Measurements from ENCODE around the gene BAZ1B.
A peak's percentile ranks its signal among the peaks of the same experiment; 100 is the strongest.
"Not testable (repeated sequence)": the region's sequence is repeated elsewhere in the genome, so short reads cannot be mapped to it uniquely, and the experiment has no call there.

Gene BAZ1B

GRCh38 chr7:73567140-73567539 lies 45.0 kb upstream of the BAZ1B start:
- no peaks in the 10 kb centered on the region for H3K9me3 ChIP-seq (ENCODE audit: control extremely low read depth in 1 of 5, control insufficient read depth in 4 of 5, insufficient read depth in 2 of 5, low read depth in 1 of 5, low read length in 4 of 5)

GRCh38 chr7:73566431-73566830 lies 44.3 kb upstream of the BAZ1B start:
- peak overlapping the region in 5 of 7 experiments; percentile 42 to 88 (median 72) for H3K4me3 ChIP-seq (ENCODE audit: control insufficient read depth in 1 of 7, extremely low read depth in 1 of 7, insufficient read depth in 4 of 7, low read depth in 2 of 7, low read length in 6 of 7)
- H3K9me3 ChIP-seq (ENCODE audit: control extremely low read depth in 1 of 5, control insufficient read depth in 4 of 5, insufficient read depth in 2 of 5, low read depth in 1 of 5, low read length in 4 of 5); DNase-seq; H3K27ac ChIP-seq (ENCODE audit: insufficient read depth in 1 of 2, low read depth in 1 of 2, low read length in 2 of 2, poor library complexity in 1 of 2, severe bottlenecking in 2 of 2); H3K27me3 ChIP-seq (replicated peaks in 2 of 5; ENCODE audit: control insufficient read depth in 4 of 5, insufficient read depth in 5 of 5, low read length in 4 of 5): not testable (repeated sequence)
- POLR2A ChIA-PET, result interaction anchor here (1.1 kb wide), 1 partner anchor 7 kb away, joined by 3 read pairs; no protein-coding TSS in a partner anchor
- H3K36me3 ChIP-seq (ENCODE audit: control insufficient read depth in 4 of 4, insufficient read depth in 4 of 4, low read length in 3 of 4), result peaks cover 5 to 31% (median 18%) of the 10 kb centered on the region in 4 experiments
- peaks cover 0 to 12% (median 0%) of the 10 kb centered on the region in 4 experiments for H3K4me1 ChIP-seq (ENCODE audit: control extremely low read depth in 1 of 4, control insufficient read depth in 4 of 4, insufficient read depth in 4 of 4, low read length in 3 of 4)
- CTCF ChIA-PET, result interaction anchor here (1.1 to 2.0 kb wide), 6 partner anchors 11 to 46 kb away, joined by 3 to 8 read pairs (median 4); partner anchors contain the start of gene TBL2

More at GRCh38 chr7:73567140-73567539, 45.0 kb upstream of the BAZ1B start:
- ChIA-PET POLR2A (no interaction called here), CTCF (interaction anchor here (0.9 to 2.1 kb wide), 5 partner anchors 8 to 46 kb away, joined by 3 to 8 read pairs (median 4); partner anchors contain the start of gene TBL2)
- Histone ChIP-seq H3K4me3 (ENCODE audit: control insufficient read depth in 1 of 7, extremely low read depth in 1 of 7, insufficient read depth in 4 of 7, low read depth in 2 of 7, low read length in 6 of 7) (no peak overlapping the region), H3K4me1 (ENCODE audit: control extremely low read depth in 1 of 4, control insufficient read depth in 4 of 4, insufficient read depth in 4 of 4, low read length in 3 of 4) (peaks cover 0 to 12% (median 0%) of the 10 kb centered on the region in 4 experiments), H3K27ac (ENCODE audit: insufficient read depth in 1 of 2, low read depth in 1 of 2, low read length in 2 of 2, poor library complexity in 1 of 2, severe bottlenecking in 2 of 2) (no peak overlapping the region), H3K36me3 (ENCODE audit: control insufficient read depth in 4 of 4, insufficient read depth in 4 of 4, low read length in 3 of 4) (peaks cover 5 to 35% (median 21%) of the 10 kb centered on the region in 4 experiments), H3K27me3 (replicated peaks in 2 of 5; ENCODE audit: control insufficient read depth in 4 of 5, insufficient read depth in 5 of 5, low read length in 4 of 5) (no peaks in the 10 kb centered on the region)
- no peak for DNase-seq
- 100% methylated on average over 1 of the region's 4 CpGs for WGBS (ENCODE audit: insufficient coverage)

GRCh38 chr7:73565675-73566340 lies 43.7 kb upstream of the BAZ1B start:
- Histone ChIP-seq H3K4me3 (ENCODE audit: control insufficient read depth in 1 of 7, extremely low read depth in 1 of 7, insufficient read depth in 4 of 7, low read depth in 2 of 7, low read length in 6 of 7) (peak overlapping the region in 5 of 7 experiments; percentile 42 to 88 (median 72)), H3K27ac (ENCODE audit: insufficient read depth in 1 of 2, low read depth in 1 of 2, low read length in 2 of 2, poor library complexity in 1 of 2, severe bottlenecking in 2 of 2) (no peak overlapping the region), H3K4me1 (ENCODE audit: control extremely low read depth in 1 of 4, control insufficient read depth in 4 of 4, insufficient read depth in 4 of 4, low read length in 3 of 4) (peaks cover 0 to 12% (median 0%) of the 10 kb centered on the region in 4 experiments), H3K36me3 (ENCODE audit: control insufficient read depth in 4 of 4, insufficient read depth in 4 of 4, low read length in 3 of 4) (peaks cover 5 to 26% (median 14%) of the 10 kb centered on the region in 4 experiments), H3K9me3 (ENCODE audit: control extremely low read depth in 1 of 5, control insufficient read depth in 4 of 5, insufficient read depth in 2 of 5, low read depth in 1 of 5, low read length in 4 of 5) (no peaks in the 10 kb centered on the region), H3K27me3 (replicated peaks in 2 of 5; ENCODE audit: control insufficient read depth in 4 of 5, insufficient read depth in 5 of 5, low read length in 4 of 5) (no peaks in the 10 kb centered on the region)
- CTCF ChIA-PET, result interaction anchor here (1.0 to 2.0 kb wide), 7 partner anchors 12 to 47 kb away, joined by 3 to 8 read pairs (median 3); partner anchors contain the start of gene TBL2
- peak in 2 of 3 donors; percentile 47 to 55 for DNase-seq
- POLR2A ChIA-PET, result interaction anchor here (1.1 kb wide), 1 partner anchor 8 kb away, joined by 3 read pairs; no protein-coding TSS in a partner anchor
- 15% methylated on average over 4 of the region's 7 CpGs for WGBS (ENCODE audit: insufficient coverage)

- H3K27ac ChIP-seq (ENCODE audit: insufficient read depth in 1 of 2, low read depth in 1 of 2, low read length in 2 of 2, poor library complexity in 1 of 2, severe bottlenecking in 2 of 2), result no peak overlapping the region
- 79% methylated on average over 9 of the region's 11 CpGs for WGBS (ENCODE audit: insufficient coverage)
- peak in 2 of 3 donors; percentile 52 to 56 for DNase-seq
- peaks cover 0 to 2% (median 0%) of the 10 kb centered on the region in 4 experiments for H3K36me3 ChIP-seq (ENCODE audit: control insufficient read depth in 4 of 4, insufficient read depth in 4 of 4, low read length in 3 of 4)
- H3K27me3 ChIP-seq (replicated peaks in 2 of 5; ENCODE audit: control insufficient read depth in 4 of 5, insufficient read depth in 5 of 5, low read length in 4 of 5), result no peaks in the 10 kb centered on the region
- no peaks in the 10 kb centered on the region for H3K9me3 ChIP-seq (ENCODE audit: control extremely low read depth in 1 of 5, control insufficient read depth in 4 of 5, insufficient read depth in 2 of 5, low read depth in 1 of 5, low read length in 4 of 5)
- H3K4me3 ChIP-seq (ENCODE audit: control insufficient read depth in 1 of 7, extremely low read depth in 1 of 7, insufficient read depth in 4 of 7, low read depth in 2 of 7, low read length in 6 of 7), result no peak overlapping the region
- CTCF ChIA-PET, result interaction anchor here (1.0 kb wide), 1 partner anchor 10 kb away, joined by 3 read pairs; no protein-coding TSS in a partner anchor
- POLR2A ChIA-PET, result interaction anchor here (0.7 kb wide), 1 partner anchor 16 kb away, joined by 4 read pairs; no protein-coding TSS in a partner anchor
- H3K4me1 ChIP-seq (ENCODE audit: control extremely low read depth in 1 of 4, control insufficient read depth in 4 of 4, insufficient read depth in 4 of 4, low read length in 3 of 4), result peaks cover 4 to 33% (median 20%) of the 10 kb centered on the region in 4 experiments
These were observed 38.2 kb upstream of the BAZ1B start for GRCh38 chr7:73560109-73560835.

GRCh38 chr7:73557397-73558257 lies 35.5 kb upstream of the BAZ1B start, which contains the start of gene BCL7B:
Gene BCL7B, minus strand, starts transcription at chr7:73557690. Its CDS starts 112 bp downstream, at chr7:73557578.
- Histone ChIP-seq H3K9me3 (ENCODE audit: control extremely low read depth in 1 of 5, control insufficient read depth in 4 of 5, insufficient read depth in 2 of 5, low read depth in 1 of 5, low read length in 4 of 5) (no peaks in the 10 kb centered on the region), H3K4me3 (ENCODE audit: control insufficient read depth in 1 of 7, extremely low read depth in 1 of 7, insufficient read depth in 4 of 7, low read depth in 2 of 7, low read length in 6 of 7) (peak within 1 kb of the TSS; percentile 51 to 96 (median 83)), H3K27me3 (replicated peaks in 2 of 5; ENCODE audit: control insufficient read depth in 4 of 5, insufficient read depth in 5 of 5, low read length in 4 of 5) (no peaks in the 10 kb centered on the region), H3K36me3 (ENCODE audit: control insufficient read depth in 4 of 4, insufficient read depth in 4 of 4, low read length in 3 of 4) (peaks cover 2 to 17% (median 8%) of the 10 kb centered on the region in 4 experiments), H3K4me1 (ENCODE audit: control extremely low read depth in 1 of 4, control insufficient read depth in 4 of 4, insufficient read depth in 4 of 4, low read length in 3 of 4) (peaks cover 4 to 33% (median 21%) of the 10 kb centered on the region in 4 experiments), H3K27ac (ENCODE audit: insufficient read depth in 1 of 2, low read depth in 1 of 2, low read length in 2 of 2, poor library complexity in 1 of 2, severe bottlenecking in 2 of 2) (peak within 1 kb of the TSS; percentile 88 to 93)
- WGBS (ENCODE audit: insufficient coverage), result 7% methylated on average over 82 of the region's 83 CpGs
- POLR2A ChIA-PET, result interaction anchor here (1.1 to 1.8 kb wide), 2 partner anchors 35 to 49 kb away, joined by 4 to 5 read pairs; partner anchors contain the start of gene BAZ1B
- peak; percentile 62 to 83 (median 80) for DNase-seq
- CTCF ChIA-PET, result interaction anchor here (0.5 to 1.5 kb wide), 5 partner anchors 20 to 514 kb away, joined by 3 to 4 read pairs (median 3); partner anchors contain the start of gene TBL2

- H3K27ac ChIP-seq (ENCODE audit: insufficient read depth in 1 of 2, low read depth in 1 of 2, low read length in 2 of 2, poor library complexity in 1 of 2, severe bottlenecking in 2 of 2), result peak overlapping the region; percentile 88 to 93
- H3K36me3 ChIP-seq (ENCODE audit: control insufficient read depth in 4 of 4, insufficient read depth in 4 of 4, low read length in 3 of 4), result peaks cover 2 to 20% (median 11%) of the 10 kb centered on the region in 4 experiments
- H3K4me1 ChIP-seq (ENCODE audit: control extremely low read depth in 1 of 4, control insufficient read depth in 4 of 4, insufficient read depth in 4 of 4, low read length in 3 of 4), result peaks cover 4 to 33% (median 21%) of the 10 kb centered on the region in 4 experiments
- peak overlapping the region; percentile 51 to 96 (median 83) for H3K4me3 ChIP-seq (ENCODE audit: control insufficient read depth in 1 of 7, extremely low read depth in 1 of 7, insufficient read depth in 4 of 7, low read depth in 2 of 7, low read length in 6 of 7)
- WGBS (ENCODE audit: insufficient coverage), result 0% methylated on average over 22 of the region's 36 CpGs
- no peaks in the 10 kb centered on the region for H3K9me3 ChIP-seq (ENCODE audit: control extremely low read depth in 1 of 5, control insufficient read depth in 4 of 5, insufficient read depth in 2 of 5, low read depth in 1 of 5, low read length in 4 of 5)
- no peaks in the 10 kb centered on the region for H3K27me3 ChIP-seq (replicated peaks in 2 of 5; ENCODE audit: control insufficient read depth in 4 of 5, insufficient read depth in 5 of 5, low read length in 4 of 5)
- ChIA-PET POLR2A (interaction anchor here (0.7 to 1.8 kb wide), 3 partner anchors 35 to 1657 kb away, joined by 4 to 5 read pairs (median 4); partner anchors contain the start of gene BAZ1B), CTCF (interaction anchor here (1.0 to 1.3 kb wide), 5 partner anchors 10 to 50 kb away, joined by 3 to 4 read pairs (median 4); no protein-coding TSS in a partner anchor)
- peak; percentile 91 to 96 (median 95) for DNase-seq
These were observed 35.0 kb upstream of the BAZ1B start for GRCh38 chr7:73557108-73557396.

All from common myeloid progenitor, CD34-positive (primary cell).